Tibial nerve (tissue), 3 donors: ENCODE data around the gene ST7L.

Source experiments
- POLR2A ChIP-seq, 2 donors: fragments of 450-650 bp; IDR thresholded peaks; one replicate each; pipeline ENCODE4 v1.6.1; 2017; ENCODE audit warnings: antibody characterized with exemption in 2 of 2, mild to moderate bottlenecking in 2 of 2, moderate library complexity in 2 of 2
- TF ChIP-seq, protein P1 (sequence below), 5 experiments: fragments of 200-600 bp in 3 of 5; fragments of 450-650 bp in 2 of 5; sonication (generic) in 3 of 5; IDR thresholded peaks; one replicate each; pipeline ENCODE4 v1.5.1; 2016 to 2019; ENCODE audit warnings: antibody characterized with exemption in 5 of 5, mild to moderate bottlenecking in 3 of 5, moderate library complexity in 2 of 5

DNA sequence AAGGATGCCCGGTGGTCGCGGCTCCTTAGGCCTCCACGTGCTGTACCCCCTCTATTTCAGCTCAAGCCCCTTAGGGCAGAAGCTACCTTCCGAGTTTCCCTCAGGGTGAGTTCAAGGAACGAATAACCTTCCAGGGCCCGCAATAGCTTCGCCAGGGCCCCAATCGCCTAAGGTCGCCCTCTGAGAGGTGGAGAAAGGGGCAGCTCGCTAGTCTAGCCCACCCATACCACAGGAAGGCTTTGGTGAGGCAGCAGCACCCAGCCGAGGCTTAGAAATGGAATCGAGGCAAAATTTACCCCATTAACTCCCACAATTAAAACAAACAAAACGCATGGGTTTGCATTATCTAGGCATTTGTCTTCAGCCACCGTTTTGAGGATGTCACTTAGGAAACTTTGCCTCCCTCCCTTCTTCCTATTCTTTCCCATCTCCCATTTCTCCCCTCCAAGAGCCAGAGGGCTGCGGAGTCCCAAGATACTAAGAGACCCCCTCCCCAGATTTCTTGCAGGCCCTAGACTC lies 109.2 kb downstream of the ST7L start:
- TF ChIP-seq, protein P1, sequence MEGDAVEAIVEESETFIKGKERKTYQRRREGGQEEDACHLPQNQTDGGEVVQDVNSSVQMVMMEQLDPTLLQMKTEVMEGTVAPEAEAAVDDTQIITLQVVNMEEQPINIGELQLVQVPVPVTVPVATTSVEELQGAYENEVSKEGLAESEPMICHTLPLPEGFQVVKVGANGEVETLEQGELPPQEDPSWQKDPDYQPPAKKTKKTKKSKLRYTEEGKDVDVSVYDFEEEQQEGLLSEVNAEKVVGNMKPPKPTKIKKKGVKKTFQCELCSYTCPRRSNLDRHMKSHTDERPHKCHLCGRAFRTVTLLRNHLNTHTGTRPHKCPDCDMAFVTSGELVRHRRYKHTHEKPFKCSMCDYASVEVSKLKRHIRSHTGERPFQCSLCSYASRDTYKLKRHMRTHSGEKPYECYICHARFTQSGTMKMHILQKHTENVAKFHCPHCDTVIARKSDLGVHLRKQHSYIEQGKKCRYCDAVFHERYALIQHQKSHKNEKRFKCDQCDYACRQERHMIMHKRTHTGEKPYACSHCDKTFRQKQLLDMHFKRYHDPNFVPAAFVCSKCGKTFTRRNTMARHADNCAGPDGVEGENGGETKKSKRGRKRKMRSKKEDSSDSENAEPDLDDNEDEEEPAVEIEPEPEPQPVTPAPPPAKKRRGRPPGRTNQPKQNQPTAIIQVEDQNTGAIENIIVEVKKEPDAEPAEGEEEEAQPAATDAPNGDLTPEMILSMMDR (IDR thresholded peaks at IDR 0.05): no peak
- no peak for TF ChIP-seq POLR2A (IDR thresholded peaks at IDR 0.05)
